HG03575 (cell line): ENCODE data around the gene PRF1.
"Not testable (repeated sequence)": the region's sequence is repeated elsewhere in the genome, so short reads cannot be mapped to it uniquely, and the experiment has no call there.

ENCODE experiments used
- ATAC-seq: cut with Tn5 transposase; IDR thresholded peaks from one replicate; pipeline ENCODE4 v1.9.1; 2021; ENCODE audit not compliant: unreplicated experiment, insufficient number of reproducible peaks, low FRiP score; ENCODE audit errors: extremely low read depth

The PRF1 gene

GRCh38 chr10:70584366-70584765, 18.2 kb downstream of the PRF1 start:
- no peak for ATAC-seq

GRCh38 chr10:70583669-70584037, 18.9 kb downstream of the PRF1 start:
- ATAC-seq: no peak

GRCh38 chr10:70582793-70583668, 19.5 kb downstream of the PRF1 start:
- ATAC-seq: no peak

GRCh38 chr10:70581176-70581575, 21.4 kb downstream of the PRF1 start:
- not testable (repeated sequence) for ATAC-seq

DNA sequence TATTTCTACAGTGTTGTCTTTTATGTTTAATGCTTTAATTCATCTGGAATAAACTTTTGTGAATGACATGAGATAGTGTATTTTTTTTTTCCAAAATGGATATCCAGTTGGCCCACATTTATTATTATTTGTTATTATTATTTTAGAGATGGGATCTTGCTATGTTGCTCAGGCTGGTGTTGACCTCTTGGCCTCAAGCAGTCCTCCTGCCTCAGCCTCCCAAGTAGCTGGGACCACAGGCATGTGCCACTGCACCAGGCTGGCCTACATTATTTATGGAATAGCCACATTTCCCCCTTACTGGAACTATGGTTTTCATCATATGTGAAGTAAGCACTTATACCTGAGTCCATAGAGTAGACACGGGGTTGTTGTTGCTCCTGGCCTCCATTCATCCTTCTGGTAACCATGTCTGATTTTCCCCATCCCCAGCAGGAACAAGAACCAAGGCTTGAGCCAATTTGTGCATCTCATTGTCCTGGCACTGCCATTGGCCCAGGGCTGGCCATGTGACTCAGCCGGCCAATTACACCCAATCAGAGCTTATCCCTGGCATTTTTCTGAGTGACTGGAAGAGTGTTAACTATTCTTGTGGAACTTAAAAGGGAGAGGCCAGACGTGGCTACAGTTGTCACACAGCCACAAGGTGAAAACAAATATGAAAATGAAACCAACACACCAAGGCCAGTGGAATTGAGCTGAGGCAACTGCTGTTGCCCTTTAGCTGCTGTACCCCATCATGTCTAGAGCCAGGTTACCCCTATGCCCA, 23.1 kb downstream of the PRF1 start:
- ATAC-seq: no peak

GRCh38 chr10:70578371-70578947, 24.1 kb downstream of the PRF1 start:
- ATAC-seq: no peak

- ATAC-seq: no peak
Measured at GRCh38 chr10:70576803-70577517, 25.6 kb downstream of the PRF1 start.

DNA sequence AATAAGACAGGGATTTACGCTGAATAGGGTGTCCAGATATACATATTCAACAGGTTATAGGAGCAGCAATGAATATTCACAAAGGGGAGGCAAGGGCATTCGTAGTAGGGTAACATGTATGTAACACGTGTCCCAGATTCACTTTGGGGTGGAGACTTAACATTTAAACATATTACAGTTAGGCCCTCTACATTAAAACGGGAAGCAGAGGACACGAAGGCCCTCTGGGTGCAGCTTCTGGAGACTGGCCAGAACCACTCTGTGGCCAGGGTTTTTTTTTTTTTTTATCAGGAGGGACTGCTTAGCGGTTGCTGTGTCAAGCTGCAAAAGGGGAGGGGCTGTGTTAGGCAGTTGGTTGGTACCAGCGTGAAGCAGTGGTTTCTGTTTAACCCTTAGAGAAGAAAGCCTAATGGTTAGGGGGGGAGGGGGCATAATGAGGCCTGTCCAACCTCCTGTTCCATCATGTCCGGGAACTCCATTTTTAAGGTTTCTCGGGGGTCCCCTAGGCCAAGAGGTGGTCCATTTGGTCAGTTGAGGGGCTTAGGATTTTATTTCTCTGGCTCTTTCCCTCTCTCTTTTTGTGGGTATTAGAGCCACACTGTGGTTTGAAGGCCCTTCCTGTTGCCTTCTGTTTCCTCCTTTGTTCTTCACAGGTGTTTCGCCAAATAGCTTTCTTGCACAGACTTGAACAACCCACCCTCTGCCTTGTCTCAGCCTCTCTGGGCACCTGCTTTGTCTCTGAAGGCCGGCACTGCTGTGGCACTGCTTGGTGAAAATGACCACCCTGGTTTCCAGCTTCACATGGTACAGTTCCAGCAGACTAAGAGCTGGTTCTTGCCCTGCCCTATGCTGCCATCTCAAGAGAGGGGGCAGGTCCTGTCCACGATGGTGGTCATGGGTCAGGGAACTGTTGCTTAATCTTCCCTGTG, 26.4 kb downstream of the PRF1 start:
- no peak for ATAC-seq

DNA sequence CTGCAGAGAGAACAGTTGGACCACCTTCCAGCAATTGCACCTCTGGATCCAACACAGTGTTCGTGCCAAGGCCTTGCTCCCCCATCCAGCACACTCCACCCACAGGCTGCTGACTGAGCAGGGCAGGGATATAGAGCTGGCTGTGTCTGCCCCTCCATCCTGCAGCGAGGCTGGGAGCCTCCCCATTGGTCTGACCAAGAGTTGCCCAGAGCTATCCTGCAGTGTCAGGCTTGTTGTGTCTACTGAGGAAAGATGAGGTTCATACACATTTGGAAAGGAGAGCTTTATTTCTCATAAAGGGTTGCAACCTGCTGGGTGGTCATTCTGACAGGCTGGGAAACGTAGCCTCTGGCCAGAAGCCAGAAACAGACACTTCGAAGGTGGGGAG, 27.1 kb downstream of the PRF1 start:
- no peak for ATAC-seq

GRCh38 chr10:70573599-70574506, 28.7 kb downstream of the PRF1 start:
- ATAC-seq: no peak

GRCh38 chr10:70571636-70572439, 30.7 kb downstream of the PRF1 start:
- ATAC-seq: no peak

DNA sequence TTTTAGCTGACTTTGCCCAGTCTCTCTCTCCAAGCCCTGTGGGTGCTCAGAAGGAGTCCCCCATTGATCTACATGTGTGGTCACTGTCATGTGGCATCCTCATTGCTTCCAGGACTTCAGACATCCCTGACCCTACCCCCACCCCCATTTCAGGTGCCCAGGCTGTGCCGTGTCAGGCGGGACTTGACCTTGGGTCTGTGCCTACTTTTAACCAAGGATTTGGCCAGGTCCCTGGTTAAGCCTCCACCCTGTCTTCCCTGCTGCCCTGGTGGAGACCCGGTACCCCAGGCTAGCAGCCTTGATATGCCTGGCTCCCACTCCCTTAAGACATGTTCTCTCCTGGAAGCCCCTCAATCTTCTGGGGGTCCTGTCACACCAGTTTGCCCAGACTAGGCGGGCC, 31.3 kb downstream of the PRF1 start:
- ATAC-seq: no peak

DNA sequence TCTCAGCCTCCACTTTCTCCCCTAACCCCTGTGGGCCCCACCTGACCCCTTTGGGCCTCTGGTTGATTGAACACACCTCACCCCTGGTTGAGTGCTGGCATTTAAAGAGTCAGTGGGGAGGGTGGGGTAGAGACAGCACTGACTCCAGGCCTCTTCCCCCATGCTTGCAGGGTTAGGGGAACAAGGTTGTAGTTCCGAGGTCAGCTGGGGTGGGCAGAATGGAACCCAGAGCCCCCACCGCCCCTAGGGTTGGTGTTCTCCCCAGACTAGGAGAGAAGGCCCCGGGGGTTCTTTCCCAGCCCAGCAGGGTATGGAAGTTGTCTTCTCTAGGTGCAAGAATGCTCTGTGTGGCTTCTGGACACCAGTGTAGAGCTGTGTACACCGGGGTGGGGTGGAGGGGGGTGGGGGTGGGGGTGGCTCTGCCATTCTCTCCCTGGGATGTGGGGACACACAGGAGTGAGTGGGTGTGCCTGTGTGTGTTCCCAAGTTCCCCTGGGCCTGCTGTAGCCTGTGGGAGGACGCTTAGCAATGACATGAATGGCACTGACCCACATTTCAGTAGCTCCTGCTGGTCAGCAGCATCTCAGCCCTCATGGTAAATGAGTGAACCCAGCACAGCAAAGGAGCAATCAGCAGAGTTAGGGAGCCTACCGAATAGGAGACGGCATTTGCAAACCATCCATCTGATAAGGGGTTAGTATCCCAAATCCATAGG, 33.6 kb downstream of the PRF1 start:
- no peak for ATAC-seq

GRCh38 chr10:70568113-70568512, 34.4 kb downstream of the PRF1 start:
- no peak for ATAC-seq

DNA sequence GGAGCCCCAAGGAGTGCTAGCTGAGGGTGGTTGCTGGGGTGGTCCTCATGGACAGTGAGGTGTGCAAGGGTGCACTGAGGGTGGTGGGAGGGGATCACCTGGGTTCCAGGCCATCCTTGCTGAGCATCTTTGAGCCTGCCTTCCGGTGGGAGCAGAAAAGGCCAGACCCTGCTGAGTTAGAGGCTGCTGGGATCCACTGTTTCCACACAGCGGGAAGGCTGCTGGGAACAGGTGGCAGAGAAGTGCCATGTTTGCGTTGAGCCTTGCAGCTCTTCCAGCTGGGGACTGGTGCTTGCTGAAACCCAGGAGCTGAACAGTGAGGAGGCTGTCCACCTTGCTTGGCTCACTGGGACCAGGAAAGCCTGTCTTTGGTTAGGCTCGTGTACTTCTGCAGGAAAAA, 34.9 kb downstream of the PRF1 start:
- ATAC-seq: no peak
